Chondrocyte (in vitro differentiated cells): ENCODE results near the gene FHDC1. TPM values are rescaled to one million over a fixed set of nuclear protein-coding genes. Genes with fewer than 3 reads are reported as not detected.

Experiments
- DNase-seq: peaks from one replicate; pipeline ENCODE4 v3.0.0; 2021; ENCODE audit warnings: mixed read lengths, low spot score
- H3K27ac Mint-ChIP-seq: one replicate; pipeline ENCODE4 v1.8.0; 2021; ENCODE audit warnings: mild to moderate bottlenecking, moderate library complexity, mixed read lengths; ENCODE audit not compliant: unreplicated experiment
- H3K27me3 Mint-ChIP-seq: 2 replicates; pipeline ENCODE4 v1.8.0; 2021; ENCODE audit warnings: low read depth, mixed read lengths
- H3K36me3 Mint-ChIP-seq: 2 replicates; pipeline ENCODE4 v1.8.0; 2021; ENCODE audit warnings: low read depth, mixed read lengths
- H3K4me1 Mint-ChIP-seq: 2 replicates; pipeline ENCODE4 v1.8.0; 2021; ENCODE audit warnings: low read depth, mild to moderate bottlenecking, mixed read lengths
- H3K4me3 Mint-ChIP-seq: one replicate; pipeline ENCODE4 v1.8.0; 2021; ENCODE audit warnings: mild to moderate bottlenecking, moderate library complexity, mixed read lengths; ENCODE audit not compliant: unreplicated experiment
- H3K9me3 Mint-ChIP-seq: 2 replicates; pipeline ENCODE4 v1.8.0; 2021; ENCODE audit warnings: low read depth, mixed read lengths
- CTCF ChIP-seq: fragments of 200-600 bp; sonication (generic); IDR thresholded peaks from 2 replicates; pipeline ENCODE4 v1.5.0; 2021; ENCODE audit warnings: antibody characterized with exemption, mild to moderate bottlenecking, moderate library complexity
- total RNA-seq: library from RNA; stranded (reverse); gene quantifications from 3 replicates; pipeline ENCODE4 v1.2.1, GENCODE V29; 2021

FHDC1 gene
- total RNA-seq, 1 donor from 2014 or later = 4.2 TPM

GRCh38 chr4:152979731-152980330 lies 43.7 kb downstream of the FHDC1 start:
- Mint-ChIP-seq H3K27me3 (no peaks in the 10 kb centered on the region), H3K9me3 (no peaks in the 10 kb centered on the region), H3K4me1 (peaks cover 13% of the 10 kb centered on the region), H3K4me3 (no peak overlapping the region), H3K27ac (no peak overlapping the region), H3K36me3 (peaks cover 4% of the 10 kb centered on the region)
- DNase-seq = no peak
- no peak for TF ChIP-seq CTCF

- H3K9me3 Mint-ChIP-seq = no peaks in the 10 kb centered on the region
- no peak overlapping the region for H3K4me3 Mint-ChIP-seq
- H3K36me3 Mint-ChIP-seq = peaks cover 1% of the 10 kb centered on the region
- H3K4me1 Mint-ChIP-seq = peaks cover 13% of the 10 kb centered on the region
- H3K27me3 Mint-ChIP-seq = no peaks in the 10 kb centered on the region
- no peak for TF ChIP-seq CTCF
- no peak overlapping the region for H3K27ac Mint-ChIP-seq
- DNase-seq = no peak
Observed at GRCh38 chr4:152981278-152981677, 45.2 kb downstream of the FHDC1 start.

- TF ChIP-seq CTCF = no peak
- Mint-ChIP-seq H3K36me3 (peaks cover 1% of the 10 kb centered on the region), H3K9me3 (no peaks in the 10 kb centered on the region), H3K4me3 (no peak overlapping the region), H3K27ac (no peak overlapping the region), H3K4me1 (peaks cover 13% of the 10 kb centered on the region), H3K27me3 (no peaks in the 10 kb centered on the region)
- no peak for DNase-seq
Observed at GRCh38 chr4:152981842-152982241, 45.7 kb downstream of the FHDC1 start.

DNA sequence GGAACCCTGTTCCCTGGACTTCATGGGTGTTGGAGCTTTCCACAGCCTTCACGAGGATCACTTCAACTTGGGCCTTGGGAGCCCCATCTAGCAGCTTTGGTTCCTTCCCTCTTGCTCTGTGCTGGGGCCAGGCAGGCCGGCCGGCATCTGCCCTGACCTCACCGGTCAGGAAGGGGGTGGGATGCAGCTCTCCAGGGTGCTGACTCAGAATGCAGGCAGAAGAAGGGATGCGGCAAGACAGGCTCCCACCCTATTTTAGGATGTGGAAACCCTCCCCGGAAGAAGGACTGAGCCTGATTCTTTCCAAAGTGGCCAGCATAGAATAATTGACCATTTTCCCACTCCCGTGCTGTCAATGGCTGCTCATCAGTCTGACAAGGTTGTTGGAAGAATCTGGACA lies 47.1 kb downstream of the FHDC1 start:
- Mint-ChIP-seq H3K9me3 (no peaks in the 10 kb centered on the region), H3K4me1 (peaks cover 13% of the 10 kb centered on the region), H3K27me3 (no peaks in the 10 kb centered on the region), H3K4me3 (no peak overlapping the region), H3K36me3 (no peaks in the 10 kb centered on the region), H3K27ac (no peak overlapping the region)
- no peak for TF ChIP-seq CTCF
- no peak for DNase-seq

- Mint-ChIP-seq H3K9me3 (no peaks in the 10 kb centered on the region), H3K36me3 (no peaks in the 10 kb centered on the region), H3K27ac (peak overlapping the region; percentile 73), H3K4me3 (no peak overlapping the region), H3K27me3 (no peaks in the 10 kb centered on the region), H3K4me1 (peaks cover 13% of the 10 kb centered on the region)
- TF ChIP-seq CTCF = no peak
- DNase-seq = no peak
Observed at GRCh38 chr4:152983774-152984411, 47.8 kb downstream of the FHDC1 start.
